ENCODE measurements around the gene SEMA5A.

SEMA5A gene

DNA sequence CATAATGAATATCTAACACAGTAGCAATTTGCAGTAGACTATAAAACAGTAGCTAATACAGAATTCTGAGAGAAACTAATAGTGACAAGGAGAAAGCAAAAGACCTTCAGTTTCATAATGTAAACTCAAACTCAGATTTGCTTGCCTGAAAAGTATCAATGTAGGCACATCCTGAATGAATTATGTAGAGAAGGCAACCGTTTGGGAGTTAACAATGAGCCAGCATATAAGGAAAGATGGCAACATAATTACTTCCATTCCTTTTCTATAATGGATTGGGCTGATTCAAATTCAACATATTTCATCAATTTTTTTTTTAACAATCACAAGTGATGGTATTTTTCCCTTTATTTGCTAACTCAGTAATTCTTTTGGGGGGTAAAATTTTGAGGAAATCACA is 261.6 kb downstream of the SEMA5A start:
- DNase-seq (ENCODE audit: low spot score) (no peak), FAIRE-seq (no peak)

- FAIRE-seq (no peak), DNase-seq (ENCODE audit: low spot score) (no peak)
Observed at GRCh38 chr5:9283473-9283872, 262.4 kb downstream of the SEMA5A start.

- DNase-seq (ENCODE audit: low spot score) (no peak), FAIRE-seq (no peak)
Observed at GRCh38 chr5:9283021-9283420, 262.9 kb downstream of the SEMA5A start.

- FAIRE-seq, result no peak
Observed at GRCh38 chr5:9282211-9282610, 263.7 kb downstream of the SEMA5A start.

DNA sequence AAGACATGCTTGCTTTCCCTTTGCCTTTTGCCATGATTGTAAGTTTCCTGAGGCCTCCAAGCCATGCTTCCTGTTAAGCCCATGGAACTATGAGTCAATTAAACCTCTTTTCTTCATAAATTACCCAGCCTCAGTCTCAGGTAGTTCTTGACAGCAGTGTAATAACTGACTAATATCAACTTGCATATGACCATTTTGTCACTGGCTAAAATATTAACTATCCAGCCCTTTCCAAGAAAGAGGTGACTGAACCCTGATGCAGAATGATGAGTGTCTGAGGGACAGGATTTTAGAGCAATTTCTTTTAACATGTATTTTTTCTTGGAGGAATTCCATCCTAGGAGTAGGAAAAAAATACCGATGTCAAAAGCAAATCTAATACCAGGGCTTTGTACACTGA is 266.1 kb downstream of the SEMA5A start:
- FAIRE-seq, result no peak
- DNase-seq (ENCODE audit: low spot score), result no peak

More at GRCh38 chr5:9282211-9282610, 263.7 kb downstream of the SEMA5A start:
- DNase-seq (ENCODE audit: low spot score), result no peak

DNA sequence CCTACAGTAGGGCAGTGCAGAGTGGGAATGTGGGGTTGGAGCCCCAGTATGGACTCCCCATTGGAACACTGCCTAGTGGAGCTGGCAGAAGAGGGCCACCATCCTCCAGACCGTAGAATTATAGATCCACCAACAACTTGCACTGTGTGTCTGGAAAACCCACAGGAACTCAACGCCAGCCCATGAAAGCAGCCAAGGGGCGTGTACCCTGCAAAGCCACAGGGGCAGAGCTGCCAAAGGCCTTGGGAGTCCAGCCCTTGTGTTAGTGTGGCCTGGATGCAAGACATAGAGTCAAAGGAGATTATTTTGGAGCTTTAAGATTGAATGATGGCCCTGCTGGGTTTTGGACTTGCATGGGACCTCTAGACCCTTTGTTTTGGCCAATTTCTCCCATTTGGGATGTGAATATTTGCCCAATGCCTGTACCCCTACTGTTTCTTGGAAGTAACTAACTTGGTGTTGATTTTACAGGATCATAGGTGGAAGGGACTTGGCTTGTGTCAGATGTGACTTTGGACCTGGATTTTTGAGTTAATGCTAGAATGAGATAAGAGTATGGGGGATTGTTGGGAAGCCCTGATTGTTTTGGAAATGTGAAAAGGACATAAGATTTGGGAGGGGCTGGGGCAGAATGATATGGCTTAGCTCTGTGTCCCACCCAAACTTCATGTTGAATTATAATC is 266.8 kb downstream of the SEMA5A start:
- DNase-seq (ENCODE audit: low spot score), result no peak
- FAIRE-seq, result no peak

- FAIRE-seq (no peak), DNase-seq (ENCODE audit: low spot score) (peak; percentile 19)
Observed at GRCh38 chr5:9269014-9269413, 276.9 kb downstream of the SEMA5A start.

GRCh38 chr5:9268226-9268625 is 277.6 kb downstream of the SEMA5A start:
- no peak for FAIRE-seq
- DNase-seq (ENCODE audit: low spot score), result no peak

- DNase-seq (ENCODE audit: low spot score) (peak; percentile 95), FAIRE-seq (peak; percentile 94)
Observed at GRCh38 chr5:9265441-9266287, 280.2 kb downstream of the SEMA5A start.

GRCh38 chr5:9264301-9264700 is 281.6 kb downstream of the SEMA5A start:
- FAIRE-seq, result no peak
- DNase-seq (ENCODE audit: low spot score), result no peak

DNA sequence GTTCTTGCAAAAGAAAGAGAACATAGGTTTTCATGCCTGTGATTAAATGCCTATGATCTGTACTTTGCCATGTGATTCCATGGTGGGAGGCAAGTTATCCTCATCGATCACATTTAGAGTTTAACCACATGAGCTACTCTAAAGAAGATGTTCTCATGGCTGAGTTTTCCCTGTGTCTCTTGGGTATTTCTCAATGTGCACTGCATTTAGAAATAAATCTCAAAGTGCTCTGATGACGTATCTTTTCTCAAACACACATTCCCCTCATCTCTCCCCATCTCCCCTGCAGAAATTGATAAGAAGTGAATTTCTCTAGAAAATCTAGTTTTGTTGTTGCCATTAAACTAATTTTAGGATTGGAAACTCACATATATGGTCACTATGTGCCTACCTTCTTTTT is 282.2 kb downstream of the SEMA5A start:
- DNase-seq (ENCODE audit: low spot score), result no peak

GRCh38 chr5:9251379-9251980 is 294.4 kb downstream of the SEMA5A start:
- FAIRE-seq (no peak), DNase-seq (ENCODE audit: low spot score) (no peak)

More for the DNA sequence above, 282.2 kb downstream of the SEMA5A start:
- no peak for FAIRE-seq

DNA sequence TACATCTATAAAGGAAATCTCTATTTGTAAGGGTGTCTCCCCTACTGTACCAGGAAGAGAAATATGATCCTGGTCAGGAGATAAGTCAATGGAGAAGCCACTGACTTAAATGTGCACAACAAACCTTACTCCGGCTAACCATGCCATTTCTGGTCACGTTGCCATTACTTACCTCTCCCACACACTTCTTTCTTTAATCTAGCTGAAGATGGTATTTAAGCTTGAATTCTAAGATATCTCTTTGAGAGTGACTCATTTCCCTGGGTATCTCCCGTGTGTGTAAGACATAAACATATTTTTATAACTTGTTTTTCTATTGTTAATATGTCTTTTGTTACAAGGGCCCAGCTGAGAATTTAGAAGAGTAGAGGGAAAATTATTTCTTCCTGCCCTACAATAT is 296.6 kb downstream of the SEMA5A start:
- FAIRE-seq, result no peak
- no peak for DNase-seq (ENCODE audit: low spot score)

- FAIRE-seq (no peak), DNase-seq (ENCODE audit: low spot score) (no peak)
Observed at GRCh38 chr5:9245071-9245470, 300.8 kb downstream of the SEMA5A start.

DNA sequence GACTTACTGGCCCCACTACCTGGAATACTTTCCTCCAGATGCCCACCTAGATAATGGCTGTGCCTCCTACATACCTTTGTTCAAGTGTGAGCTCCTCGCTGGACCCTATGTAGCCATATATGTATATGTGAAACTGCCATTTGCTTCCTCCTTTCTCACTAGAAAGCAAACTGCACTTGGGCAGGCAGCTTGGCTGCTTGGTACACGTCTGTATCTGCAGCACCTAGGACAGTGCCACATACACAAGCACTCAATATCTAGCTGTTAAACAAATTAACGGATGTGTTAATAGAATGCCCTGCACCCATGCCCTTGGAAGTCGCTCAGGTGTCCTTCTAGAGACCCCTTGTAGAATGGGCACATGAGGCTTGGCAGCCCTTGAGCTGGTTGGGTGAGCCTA is 301.5 kb downstream of the SEMA5A start:
- no peak for FAIRE-seq

DNA sequence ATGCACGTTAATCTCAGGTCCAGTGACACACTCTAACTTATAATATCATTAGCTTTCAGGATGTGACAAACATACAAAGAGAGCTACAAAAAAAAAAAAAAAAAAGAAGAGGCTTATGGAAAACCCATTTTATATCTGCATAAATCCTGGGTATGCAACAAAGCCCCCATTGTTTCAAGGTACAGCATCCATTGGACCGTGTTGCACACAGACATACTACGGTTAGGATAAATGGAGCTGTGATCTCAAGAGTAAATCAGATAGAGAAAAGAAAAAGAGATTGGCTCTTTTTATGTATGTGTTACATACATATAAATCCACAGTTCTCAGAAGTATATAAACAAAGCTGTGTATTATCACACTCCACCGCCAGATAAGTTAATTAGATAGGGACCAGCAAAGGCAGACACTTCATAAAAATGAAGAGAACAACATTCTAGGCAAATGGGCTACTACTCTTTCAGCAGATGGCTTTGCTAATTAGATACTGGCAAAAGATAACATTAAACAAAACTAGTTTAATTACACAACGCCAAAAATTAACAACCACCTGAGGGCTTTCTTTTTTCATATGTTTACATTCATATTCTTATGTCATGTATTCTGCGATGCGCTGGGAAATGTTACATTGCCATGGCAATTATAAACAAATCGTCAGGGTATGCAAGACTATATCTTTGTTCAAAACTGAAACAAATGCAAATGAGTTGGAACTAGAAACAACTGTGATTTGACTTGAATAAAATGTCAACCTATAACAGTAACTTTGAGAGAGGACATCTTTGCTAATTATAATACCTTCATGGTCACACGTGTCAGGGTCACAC is 304.2 kb downstream of the SEMA5A start:
- no peak for DNase-seq (ENCODE audit: low spot score)
- no peak for FAIRE-seq

More for the DNA sequence above, 301.5 kb downstream of the SEMA5A start:
- no peak for DNase-seq (ENCODE audit: low spot score)

- no peak for FAIRE-seq
Observed at GRCh38 chr5:9240431-9240830, 305.4 kb downstream of the SEMA5A start.

DNA sequence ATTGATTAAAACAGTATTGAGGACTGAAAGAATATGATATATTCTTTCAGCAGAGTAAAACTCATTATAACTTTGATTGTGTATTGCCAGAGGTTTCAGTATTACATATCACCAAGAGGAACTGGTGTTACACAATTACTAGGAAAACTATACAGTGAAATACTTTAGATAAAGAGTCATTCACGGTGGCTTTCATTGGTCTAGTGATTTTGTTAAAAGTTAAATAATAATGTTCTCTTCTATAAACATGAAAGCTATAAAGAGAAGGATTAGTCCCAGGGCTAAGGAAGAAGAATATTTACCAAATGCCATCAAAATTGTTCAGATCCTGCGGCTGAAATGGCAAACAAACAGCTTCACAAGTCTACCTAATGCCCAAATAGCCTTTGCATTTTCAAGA is 306.2 kb downstream of the SEMA5A start:
- FAIRE-seq (peak; percentile 87), DNase-seq (ENCODE audit: low spot score) (peak; percentile 42)

More at GRCh38 chr5:9240431-9240830, 305.4 kb downstream of the SEMA5A start:
- DNase-seq (ENCODE audit: low spot score), result no peak

- no peak for DNase-seq (ENCODE audit: low spot score)
- peak; percentile 58 for FAIRE-seq
Observed at GRCh38 chr5:9239071-9239470, 306.8 kb downstream of the SEMA5A start.

GRCh38 chr5:9233712-9234111 is 312.2 kb downstream of the SEMA5A start:
- no peak for FAIRE-seq
- DNase-seq (ENCODE audit: low spot score), result no peak

DNA sequence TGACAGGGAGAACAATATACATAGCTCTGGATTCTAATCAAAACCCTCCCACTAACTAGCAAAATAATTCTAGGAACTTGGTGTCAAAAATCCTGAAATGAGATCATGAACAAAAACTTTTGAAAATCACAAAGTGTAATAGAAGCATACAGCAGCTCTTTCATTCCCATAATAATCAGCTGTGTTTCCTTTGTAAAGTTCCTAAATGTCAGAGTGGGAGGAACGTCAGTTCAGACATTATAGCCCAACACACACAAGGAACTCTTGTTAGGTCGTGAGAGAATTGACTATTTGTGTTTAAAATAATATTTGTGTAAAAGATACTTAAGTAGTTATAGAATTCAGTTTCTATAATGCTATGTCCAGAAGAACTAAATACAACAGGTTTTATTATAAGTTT is 312.8 kb downstream of the SEMA5A start:
- DNase-seq (ENCODE audit: low spot score), result no peak
- no peak for FAIRE-seq

Data from RCC 7860 (cell line).